Testis (tissue), 3 donors: ENCODE results near the gene SIRT2. TPM values are rescaled to one million over a fixed set of nuclear protein-coding genes. Genes with fewer than 3 reads are reported as not detected.

Experiments used
- DNase-seq: peaks from one replicate; pipeline ENCODE4 v3.0.0-alpha.2; 2019
- H3K27ac ChIP-seq, 2 donors: fragments of 200-600 bp; sonication (generic); one replicate each; pipeline ENCODE4 v1.5.1; 2019
- H3K27me3 ChIP-seq: fragments of 200-600 bp; sonication (generic); one replicate; pipeline ENCODE4 v1.5.1; 2019
- H3K36me3 ChIP-seq: fragments of 200-600 bp; sonication (generic); one replicate; pipeline ENCODE4 v1.5.1; 2017; ENCODE audit warnings: low read depth; ENCODE audit errors: missing control alignments
- H3K4me1 ChIP-seq: fragments of 200-600 bp; sonication (generic); one replicate; pipeline ENCODE4 v1.5.1; 2019
- H3K4me3 ChIP-seq, 2 donors: fragments of 200-600 bp; sonication (generic); one replicate each; pipeline ENCODE4 v1.5.1; 2017 to 2019
- H3K9me3 ChIP-seq: fragments of 200-600 bp; sonication (generic); one replicate; pipeline ENCODE4 v1.5.1; 2017
- POLR2A ChIP-seq: fragments of 450-650 bp; IDR thresholded peaks from one replicate; pipeline ENCODE4 v1.6.1; 2017; ENCODE audit warnings: antibody characterized with exemption, mild to moderate bottlenecking, moderate library complexity
- WGBS, 2 donors: methylation state at CpG; one replicate each; pipeline ENCODE4 v1.1.5; 2018; 5-methylcytosine and 5-hydroxymethylcytosine counted together
- intact Hi-C: fragments of 100-400 bp; cut with DNase I; formaldehyde crosslinking; loops from one replicate; pipeline ENCODE4 v1.15.1; 2023; ENCODE audit warnings: low total_unique reads
- polyA plus RNA-seq: library from polyadenylated mRNA; stranded (reverse); fragments of 350-450 nt; fragmentation: Illumina TruSeq; extraction: RNeasy Lipid Tissue Mini Kit (QIAGEN cat#74804); gene quantifications from one replicate; pipeline ENCODE4 v1.2.3, GENCODE V29; 2014; ENCODE audit warnings: low read depth, low replicate concordance; ENCODE audit not compliant: insufficient read depth
- total RNA-seq, 2 donors: library from RNA; depleted of rRNA; stranded (reverse); fragments of >200 nt; gene quantifications; one replicate each; pipeline ENCODE4 v1.2.3, GENCODE V29; 2016
- TF ChIP-seq, protein P1 (sequence below), 3 experiments: fragments of 450-650 bp in 2 of 3; fragments of 200-600 bp in 1 of 3; sonication (generic) in 1 of 3; IDR thresholded peaks; one replicate each; pipeline ENCODE4 v1.5.1; 2016 to 2019; ENCODE audit warnings: antibody characterized with exemption in 3 of 3, mild to moderate bottlenecking in 2 of 3, moderate library complexity in 1 of 3

The SIRT2 gene
- total and polyA plus RNA-seq, 3 donors from 2014 or later = 89.1 to 107 (median 95.3) TPM

DNA sequence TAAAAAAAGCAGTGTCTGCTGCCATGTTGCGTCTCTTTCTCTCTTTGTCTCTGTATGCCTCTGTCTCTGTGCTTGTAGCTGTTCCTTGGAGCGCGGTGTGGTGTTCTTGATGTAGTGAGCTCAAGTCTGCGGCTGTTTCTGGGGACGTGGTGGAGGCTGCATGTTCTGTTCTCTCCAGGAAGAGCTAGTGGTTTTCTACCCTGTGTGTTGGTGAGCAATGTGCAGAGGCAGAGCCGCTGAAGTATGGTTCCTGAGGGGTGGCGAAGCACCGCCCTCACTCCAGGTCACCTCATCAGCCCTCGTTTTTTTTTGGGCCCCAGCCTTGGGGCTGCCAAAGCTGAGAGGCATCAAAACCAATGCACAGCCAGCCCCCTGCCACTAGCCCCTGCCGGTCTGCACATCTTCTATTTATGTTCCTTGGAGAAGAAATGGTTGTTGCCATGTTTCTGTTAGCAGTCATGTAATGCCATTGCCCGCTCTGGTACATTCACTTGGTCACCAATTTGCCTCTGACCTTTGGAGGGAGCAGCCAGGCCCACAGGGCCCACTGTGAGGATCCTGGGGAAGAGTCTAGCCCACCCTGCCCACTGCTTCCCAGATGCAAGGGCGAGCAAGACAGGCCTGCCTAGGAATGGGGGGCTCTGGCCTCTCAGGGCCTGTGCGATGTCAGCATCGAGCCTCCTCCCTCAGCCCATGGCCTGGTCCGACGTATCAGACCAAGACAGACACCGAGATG is 56.8 kb downstream of the SIRT2 start:
- peaks cover 7% of the 10 kb centered on the region for H3K36me3 ChIP-seq
- TF ChIP-seq, protein P1, sequence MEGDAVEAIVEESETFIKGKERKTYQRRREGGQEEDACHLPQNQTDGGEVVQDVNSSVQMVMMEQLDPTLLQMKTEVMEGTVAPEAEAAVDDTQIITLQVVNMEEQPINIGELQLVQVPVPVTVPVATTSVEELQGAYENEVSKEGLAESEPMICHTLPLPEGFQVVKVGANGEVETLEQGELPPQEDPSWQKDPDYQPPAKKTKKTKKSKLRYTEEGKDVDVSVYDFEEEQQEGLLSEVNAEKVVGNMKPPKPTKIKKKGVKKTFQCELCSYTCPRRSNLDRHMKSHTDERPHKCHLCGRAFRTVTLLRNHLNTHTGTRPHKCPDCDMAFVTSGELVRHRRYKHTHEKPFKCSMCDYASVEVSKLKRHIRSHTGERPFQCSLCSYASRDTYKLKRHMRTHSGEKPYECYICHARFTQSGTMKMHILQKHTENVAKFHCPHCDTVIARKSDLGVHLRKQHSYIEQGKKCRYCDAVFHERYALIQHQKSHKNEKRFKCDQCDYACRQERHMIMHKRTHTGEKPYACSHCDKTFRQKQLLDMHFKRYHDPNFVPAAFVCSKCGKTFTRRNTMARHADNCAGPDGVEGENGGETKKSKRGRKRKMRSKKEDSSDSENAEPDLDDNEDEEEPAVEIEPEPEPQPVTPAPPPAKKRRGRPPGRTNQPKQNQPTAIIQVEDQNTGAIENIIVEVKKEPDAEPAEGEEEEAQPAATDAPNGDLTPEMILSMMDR (IDR thresholded peaks at IDR 0.05) = no peak
- TF ChIP-seq POLR2A = no peak
- H3K27ac ChIP-seq = no peak overlapping the region
- intact Hi-C loops = no loop called here
- WGBS, 2 donors = 86 to 88% methylated on average over 14 to 17 of the region's 17 CpGs
- peaks cover 11% of the 10 kb centered on the region for H3K4me1 ChIP-seq
- DNase-seq = no peak
- no peak overlapping the region for H3K4me3 ChIP-seq
- H3K9me3 ChIP-seq = no peaks in the 10 kb centered on the region
- H3K27me3 ChIP-seq = no peaks in the 10 kb centered on the region

DNA sequence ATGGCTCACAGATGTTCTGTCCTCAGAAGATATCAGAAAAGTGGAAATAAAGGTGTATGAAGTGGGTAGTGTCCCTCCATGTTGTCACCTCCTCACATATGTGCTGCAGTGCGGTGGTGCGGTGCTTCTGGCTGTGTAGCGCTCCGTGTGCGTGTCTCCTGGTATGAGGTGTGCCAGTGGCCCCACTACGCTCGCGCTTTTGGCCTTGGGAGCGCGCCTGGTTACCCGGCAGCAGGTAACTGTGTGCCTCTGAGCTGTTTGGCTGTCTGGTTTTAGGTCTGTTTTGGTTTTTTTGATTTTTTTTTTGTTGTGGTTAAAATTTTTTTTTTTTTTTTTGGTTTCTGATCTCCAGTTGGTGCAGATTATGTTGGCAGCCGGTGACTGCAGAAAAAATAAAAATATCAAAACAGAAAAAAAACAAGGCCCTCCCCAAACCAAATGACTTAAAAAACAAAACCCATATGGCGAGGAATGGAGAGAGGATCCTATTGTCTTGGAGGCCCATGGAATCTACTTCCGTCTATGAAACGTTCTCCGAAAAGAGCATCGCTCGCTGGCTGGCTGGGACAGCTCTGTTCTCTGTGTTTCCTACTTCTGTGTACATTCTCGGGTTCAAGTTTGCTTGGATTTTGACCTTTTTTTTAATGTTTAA is 57.5 kb downstream of the SIRT2 start:
- TF ChIP-seq, protein P1 (IDR thresholded peaks at IDR 0.05) = no peak
- TF ChIP-seq POLR2A = no peak
- DNase-seq = no peak
- Histone ChIP-seq H3K27ac (no peak overlapping the region), H3K27me3 (no peaks in the 10 kb centered on the region), H3K36me3 (peaks cover 7% of the 10 kb centered on the region), H3K9me3 (no peaks in the 10 kb centered on the region), H3K4me1 (peaks cover 4% of the 10 kb centered on the region), H3K4me3 (no peak overlapping the region)
- intact Hi-C loops = no loop called here
- WGBS, 2 donors = 91 to 92% methylated on average over 19 of the region's 19 CpGs

DNA sequence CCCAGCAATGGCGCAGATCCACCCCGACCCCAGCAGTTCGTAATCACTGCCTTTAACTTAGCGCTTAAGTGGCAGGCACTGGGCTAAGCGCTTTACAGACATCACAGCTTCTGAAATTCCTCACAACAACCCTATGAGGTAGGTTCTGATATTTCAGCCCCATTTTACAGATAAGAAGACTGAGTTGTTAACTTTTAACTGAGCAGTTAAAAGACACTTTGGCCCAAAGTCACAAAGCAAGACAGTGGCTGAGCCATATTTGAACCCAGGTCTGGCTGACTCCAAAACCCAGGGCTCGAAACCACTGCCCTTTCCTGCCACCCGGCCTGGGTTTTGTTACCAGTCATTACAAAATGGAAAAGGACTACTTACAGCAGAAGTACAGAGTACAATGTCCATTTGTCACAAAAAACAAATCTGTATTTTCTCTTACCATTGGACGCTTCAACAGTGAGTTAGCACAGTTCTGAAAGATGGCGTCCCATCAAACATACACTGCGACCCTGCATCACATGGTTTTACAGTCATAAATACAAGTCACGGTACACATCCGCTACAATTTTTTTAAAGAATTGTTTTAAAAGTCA is 58.1 kb downstream of the SIRT2 start:
- Histone ChIP-seq H3K36me3 (peaks cover 7% of the 10 kb centered on the region), H3K4me1 (peaks cover 3% of the 10 kb centered on the region), H3K9me3 (no peaks in the 10 kb centered on the region), H3K27ac (no peak overlapping the region), H3K27me3 (no peaks in the 10 kb centered on the region), H3K4me3 (no peak overlapping the region)
- no peak for TF ChIP-seq POLR2A
- TF ChIP-seq, protein P1 (IDR thresholded peaks at IDR 0.05) = no peak
- WGBS, 2 donors = 88 to 93% methylated on average over 12 of the region's 12 CpGs
- DNase-seq = no peak
- intact Hi-C loops = no loop called here

DNA sequence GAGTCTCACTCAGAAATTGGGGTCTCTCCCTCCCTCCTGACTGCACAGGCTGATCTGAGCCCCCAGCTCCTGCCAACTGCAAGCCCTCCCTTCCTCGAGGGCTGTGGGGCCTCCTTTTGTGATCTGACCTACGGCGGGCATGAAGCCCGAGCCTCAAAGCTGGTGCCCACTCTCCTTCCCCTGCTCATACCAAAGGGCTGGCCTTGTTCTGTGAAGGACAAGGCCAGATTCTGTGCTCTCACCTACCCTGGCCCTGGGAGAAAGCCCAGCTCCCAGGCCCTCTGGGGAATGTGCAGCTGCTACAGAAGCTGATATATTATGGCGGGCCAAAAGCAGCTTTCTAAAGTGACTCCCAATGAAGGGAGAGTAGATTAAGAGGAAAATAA is 58.8 kb downstream of the SIRT2 start:
- Histone ChIP-seq H3K4me3 (no peak overlapping the region), H3K9me3 (no peaks in the 10 kb centered on the region), H3K36me3 (peaks cover 6% of the 10 kb centered on the region), H3K27ac (no peak overlapping the region), H3K27me3 (no peaks in the 10 kb centered on the region), H3K4me1 (peaks cover 3% of the 10 kb centered on the region)
- intact Hi-C loops = no loop called here
- TF ChIP-seq, protein P1 (IDR thresholded peaks at IDR 0.05) = no peak
- TF ChIP-seq POLR2A = no peak
- 58 to 76% methylated on average over 5 of the region's 5 CpGs for WGBS, 2 donors
- no peak for DNase-seq
